ENCODE measurements around the gene UFSP2. TPM values are rescaled to one million over a fixed set of nuclear protein-coding genes. Genes with fewer than 3 reads are reported as not detected.

UFSP2 gene
- total and polyA plus RNA-seq, 2 of the 4 experiments (the other 2 are of a cell fraction) = 21.8 to 43.7 TPM

Small RNA genes within 50 kb of the gene (microRNA-seq; reads per million reads assigned to microRNA genes)
- not detected for gene RF00019 (ENCODE audit: insufficient read depth, insufficient read length)

Small RNA genes within 50 kb of the gene (small RNA-seq; reads per million reads assigned to genes)
- gene RF00019 = 0 reads per million in 5 experiments

Other genes with a start within 250 kb of the UFSP2 start
- gene CFAP97, start 222.0 kb downstream of the UFSP2 start, total RNA-seq (2012; rRNA removed) = 16.0 and 33.9 TPM in 2 replicates
- gene CFAP97, start 222.0 kb downstream of the UFSP2 start, polyA plus RNA-seq (2012; rRNA removed) = 12.7 and 14.5 TPM in 2 replicates
- gene SNX25, start 216.4 kb downstream of the UFSP2 start, total RNA-seq (2012; rRNA removed) = 28.3 and 30.0 TPM in 2 replicates
- 9.2 and 11.4 TPM in 2 replicates for gene SNX25, start 216.4 kb downstream of the UFSP2 start, polyA plus RNA-seq (2012; rRNA removed)
- 0.18 and 0.56 TPM in 2 replicates for gene LRP2BP, start 30.0 kb downstream of the UFSP2 start, total RNA-seq (2012; rRNA removed)
- gene LRP2BP, start 30.0 kb downstream of the UFSP2 start, polyA plus RNA-seq (2012; rRNA removed) = 0.06 and 0.10 TPM in 2 replicates
- gene ANKRD37, start 29.1 kb downstream of the UFSP2 start, total RNA-seq (2012; rRNA removed) = 4.4 and 8.2 TPM in 2 replicates
- gene ANKRD37, start 29.1 kb downstream of the UFSP2 start, polyA plus RNA-seq (2012; rRNA removed) = 7.1 and 8.4 TPM in 2 replicates
- gene CCDC110, start 45.8 kb upstream of the UFSP2 start, total RNA-seq (2012; rRNA removed) = 0.90 and 1.4 TPM in 2 replicates
- 0.37 and 0.46 TPM in 2 replicates for gene CCDC110, start 45.8 kb upstream of the UFSP2 start, polyA plus RNA-seq (2012; rRNA removed)
- gene PDLIM3, start 109.5 kb upstream of the UFSP2 start, total RNA-seq (2012; rRNA removed) = 8.9 and 11.7 TPM in 2 replicates
- gene PDLIM3, start 109.5 kb upstream of the UFSP2 start, polyA plus RNA-seq (2012; rRNA removed) = 6.4 and 6.8 TPM in 2 replicates

Data from IMR-90 (cell line).